NCI-H748 treated with DMSO at 0.1 percent for 48 hours (cell line): Measurements from ENCODE around the gene COL4A1.

Source experiments
- DNase-seq: peaks from one replicate; lab custom pipeline; 2025; lab: John Stamatoyannopoulos, UW

Gene COL4A1

GRCh38 chr13:110236431-110236830 lies 70.5 kb downstream of the COL4A1 start:
- DNase-seq, result no peak

DNA sequence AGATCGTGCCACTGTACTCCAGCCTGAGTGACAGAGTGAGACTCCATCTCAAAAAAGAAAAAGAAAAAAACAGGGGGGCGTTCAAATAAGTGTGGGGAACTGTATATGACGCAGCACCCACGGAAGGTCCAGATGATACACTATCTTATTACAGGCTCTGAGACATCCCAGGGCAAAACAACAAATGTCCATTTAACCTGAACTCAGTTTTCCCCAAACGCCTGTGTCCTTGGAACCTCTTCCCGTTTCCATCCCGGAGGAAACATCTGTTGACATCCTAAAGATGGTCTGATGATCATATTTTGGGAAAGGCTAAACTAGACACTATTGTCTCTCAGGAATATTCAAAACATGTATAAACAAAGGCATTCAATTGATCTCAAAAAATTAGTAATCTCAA lies 72.4 kb downstream of the COL4A1 start:
- DNase-seq, result no peak

DNA sequence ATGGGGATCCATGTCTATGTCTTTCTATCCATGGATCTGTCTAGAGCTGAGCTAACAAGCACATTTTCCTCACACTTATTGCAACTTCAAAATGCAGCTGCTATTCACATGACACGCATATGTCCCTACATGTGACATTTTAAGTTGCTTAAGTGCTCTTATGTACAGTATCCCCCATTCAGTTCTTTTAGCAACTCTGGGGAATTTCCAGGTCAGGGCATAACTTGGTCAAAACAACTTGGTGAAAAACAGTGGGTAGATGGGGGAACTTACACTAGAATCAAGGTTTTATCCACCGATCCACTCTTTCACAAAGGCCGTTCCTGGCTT lies 73.0 kb downstream of the COL4A1 start:
- DNase-seq, result no peak

- DNase-seq, result no peak
These were observed 73.6 kb downstream of the COL4A1 start for GRCh38 chr13:110233181-110233950.

DNA sequence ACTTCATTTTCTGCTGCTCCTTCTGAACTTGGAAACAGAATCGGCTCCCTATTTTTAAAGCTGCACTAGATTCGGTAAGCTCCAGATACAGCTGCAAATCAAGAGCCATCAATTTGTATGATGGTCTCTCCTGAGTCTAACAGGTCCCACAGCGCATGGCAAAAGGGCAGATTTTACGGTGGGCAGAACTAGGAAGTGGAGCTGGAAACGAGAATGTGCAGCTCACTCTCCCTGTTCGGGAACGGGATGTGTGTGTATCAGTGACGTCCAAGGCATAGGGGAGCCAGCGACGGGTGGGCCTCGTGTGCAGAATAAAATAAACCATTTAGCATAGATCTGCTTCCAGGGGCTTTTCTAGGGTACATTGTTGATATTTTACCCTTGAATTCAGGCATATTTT lies 74.2 kb downstream of the COL4A1 start:
- no peak for DNase-seq

GRCh38 chr13:110232142-110232541 lies 74.8 kb downstream of the COL4A1 start:
- no peak for DNase-seq

DNA sequence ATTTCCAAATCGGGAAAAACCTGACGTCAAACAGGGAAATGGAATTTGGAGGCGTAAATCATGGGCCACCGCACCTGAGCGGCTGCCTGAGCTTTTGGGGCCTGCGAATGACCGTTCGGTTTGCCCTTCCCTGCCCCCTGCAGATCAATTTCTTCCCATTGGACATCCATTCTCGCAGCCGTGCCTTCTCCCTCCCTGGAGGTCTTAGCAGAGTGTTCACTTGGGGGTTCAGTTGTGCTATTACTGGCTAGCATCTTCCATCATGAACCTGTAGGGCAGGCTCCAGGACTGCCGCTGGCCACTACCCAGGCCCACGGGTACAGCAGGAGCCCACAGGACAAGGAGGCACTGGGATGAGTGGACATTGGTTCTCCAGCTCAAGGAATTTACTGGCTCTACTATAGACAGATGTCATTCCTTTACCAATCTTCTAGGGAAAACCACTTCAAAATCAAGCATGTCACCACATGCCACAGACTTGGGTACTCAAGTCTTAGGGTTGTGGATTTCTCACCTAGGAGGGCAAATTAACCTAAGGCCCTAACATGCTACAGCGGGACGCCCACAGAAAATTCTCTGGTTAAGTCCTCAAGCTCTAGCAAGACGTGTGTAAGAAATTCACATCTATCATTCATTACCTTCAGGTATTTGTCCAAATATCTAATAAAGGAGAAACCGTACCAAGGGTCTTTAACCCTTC lies 75.5 kb downstream of the COL4A1 start:
- no peak for DNase-seq

DNA sequence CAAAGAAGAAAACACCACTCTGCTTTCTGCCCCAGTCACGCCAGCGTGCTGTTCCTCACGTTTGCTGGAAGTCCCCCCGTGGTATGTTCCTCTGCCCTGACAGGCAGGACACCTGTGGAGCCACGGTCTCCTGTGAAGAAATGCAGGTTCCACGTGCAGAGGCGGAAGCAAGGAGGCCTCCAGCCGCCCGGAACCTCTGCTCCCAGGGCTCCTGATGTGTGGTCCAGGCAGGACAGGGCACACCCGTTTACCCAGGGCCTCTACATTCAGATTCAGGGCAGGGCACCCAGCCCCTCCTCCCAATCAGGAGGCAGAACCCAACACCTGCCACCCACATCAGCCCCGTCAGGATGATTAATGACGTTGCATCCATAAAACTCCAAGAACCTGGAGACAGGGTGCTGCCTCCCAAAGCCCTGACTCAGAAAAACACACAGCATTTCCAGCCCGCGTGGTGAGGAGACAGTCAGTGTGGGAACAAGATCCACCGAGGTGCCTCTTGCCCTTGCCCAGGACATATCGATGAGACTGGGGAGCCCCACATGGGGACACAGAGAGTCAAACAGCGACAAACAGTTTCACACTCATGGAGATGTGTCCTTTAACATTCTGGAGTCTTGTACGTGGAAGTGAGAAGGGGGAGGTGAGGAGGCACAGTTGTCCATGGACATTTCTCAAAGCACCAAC lies 76.2 kb downstream of the COL4A1 start:
- DNase-seq, result no peak

DNA sequence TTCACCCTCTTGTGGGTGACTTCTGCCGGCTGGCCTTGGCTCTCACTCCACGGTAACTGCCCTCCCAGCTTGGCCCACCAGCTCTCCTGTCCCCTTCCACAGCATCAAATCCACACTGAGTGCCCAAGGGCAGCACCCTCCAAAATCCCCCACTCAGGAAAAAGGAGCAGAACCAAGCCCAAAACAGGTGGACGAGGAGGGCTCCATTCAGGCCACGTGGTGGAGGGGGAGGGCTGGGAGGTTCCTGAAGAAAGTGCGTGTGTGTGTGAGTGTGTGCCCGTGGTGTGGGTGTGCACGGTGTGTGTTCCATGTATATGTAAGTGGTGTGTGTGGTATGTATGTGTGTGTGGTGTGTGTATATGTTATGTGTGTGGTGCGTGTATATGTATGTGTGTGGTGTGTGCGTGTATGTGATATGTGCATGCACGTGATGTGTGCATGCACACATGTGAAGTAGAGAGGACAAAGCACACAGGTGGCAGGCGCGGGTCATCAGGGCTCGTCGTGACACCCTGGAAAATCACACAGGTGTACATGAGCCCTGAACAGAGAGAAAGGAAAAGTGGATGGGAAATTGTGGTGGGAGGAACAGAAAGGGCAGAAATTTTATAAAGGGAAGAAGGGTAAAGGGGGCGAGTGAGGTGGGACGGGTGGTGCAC lies 76.9 kb downstream of the COL4A1 start:
- DNase-seq, result no peak

DNA sequence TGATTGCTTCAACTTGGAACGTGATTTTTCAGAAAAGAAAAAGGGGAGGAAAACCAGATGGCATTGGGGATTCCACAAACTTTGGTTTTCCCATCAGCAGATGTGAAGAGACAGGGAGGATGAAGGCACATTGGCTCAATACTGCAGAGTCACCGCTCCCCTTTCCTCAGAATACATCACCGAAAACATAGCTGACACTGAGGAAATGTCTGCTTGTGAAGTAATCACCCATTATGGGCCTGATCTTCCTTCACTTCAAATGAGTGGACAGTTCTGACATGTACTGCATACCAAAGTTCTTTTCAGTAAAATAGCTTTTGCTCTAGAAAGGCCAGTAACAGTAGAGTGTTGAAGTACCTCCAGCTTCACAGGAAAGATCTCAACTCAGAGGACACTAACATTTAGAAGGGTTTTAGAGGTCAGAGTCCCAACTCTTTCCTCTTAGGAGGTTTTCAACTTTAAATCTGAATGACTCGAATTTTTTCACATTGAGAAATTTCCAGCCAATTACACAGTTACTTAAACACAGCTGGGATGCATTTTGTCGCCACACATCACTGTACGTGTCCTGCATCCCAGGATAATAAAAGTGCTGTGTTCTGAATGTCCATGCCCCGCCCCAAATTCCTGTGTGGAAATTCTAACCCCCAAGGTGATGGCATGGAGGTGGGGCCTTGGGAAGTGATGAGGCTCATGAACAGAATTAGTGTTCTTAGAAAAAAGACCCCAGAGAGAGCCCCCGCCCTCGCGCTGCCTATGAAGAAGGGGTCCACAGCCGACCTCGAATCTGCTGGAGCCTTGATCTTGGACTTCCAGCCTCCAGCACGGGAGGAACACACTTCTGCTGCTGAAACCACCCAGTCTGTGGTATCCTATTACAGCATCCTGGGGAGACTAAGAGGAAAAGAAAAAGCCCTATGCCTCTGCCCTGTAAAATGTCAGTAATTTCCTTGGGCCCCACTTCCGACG lies 77.7 kb downstream of the COL4A1 start:
- no peak for DNase-seq

DNA sequence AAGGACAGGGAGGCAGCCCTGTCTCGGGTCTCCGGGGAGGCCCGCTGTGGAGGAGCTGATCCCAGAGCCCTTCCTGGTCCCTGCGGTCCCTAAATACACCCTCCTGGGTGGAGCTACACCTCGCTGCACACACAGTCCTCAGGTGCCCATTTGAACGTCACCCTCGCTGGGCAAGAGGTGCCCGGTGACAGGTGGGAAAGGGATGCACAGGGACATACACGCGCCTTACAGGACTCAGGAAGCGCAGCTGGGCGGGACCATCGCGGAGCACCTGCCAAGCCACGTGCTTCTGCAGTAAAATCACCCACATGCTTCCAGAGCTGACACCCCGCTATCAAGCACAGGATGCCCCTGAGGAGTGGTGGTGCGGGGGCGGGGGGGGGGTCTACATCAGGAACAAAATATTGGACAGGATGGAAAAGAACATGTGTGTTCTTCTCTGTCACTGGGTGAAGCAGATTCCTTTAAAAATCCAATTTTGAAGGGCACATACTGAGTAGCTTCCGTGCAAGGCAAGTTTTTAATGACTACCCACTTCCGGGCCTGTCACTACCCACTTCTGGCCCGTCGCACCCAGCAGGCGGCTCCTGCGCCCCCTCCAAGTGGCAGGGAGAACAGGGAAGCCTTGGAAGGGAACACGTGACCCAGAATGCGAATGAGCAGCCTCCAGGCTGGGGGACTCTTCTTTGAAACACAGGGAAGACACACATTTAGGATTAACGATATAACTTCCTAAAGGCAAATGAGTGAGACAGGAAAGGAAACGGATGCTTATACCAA lies 78.9 kb downstream of the COL4A1 start:
- no peak for DNase-seq

- DNase-seq, result no peak
These were observed 79.5 kb downstream of the COL4A1 start for GRCh38 chr13:110227416-110227815.

GRCh38 chr13:110225609-110226574 lies 81.1 kb downstream of the COL4A1 start:
- DNase-seq, result no peak

GRCh38 chr13:110225003-110225402 lies 82.0 kb downstream of the COL4A1 start:
- no peak for DNase-seq

GRCh38 chr13:110224519-110224918 lies 82.4 kb downstream of the COL4A1 start:
- no peak for DNase-seq

DNA sequence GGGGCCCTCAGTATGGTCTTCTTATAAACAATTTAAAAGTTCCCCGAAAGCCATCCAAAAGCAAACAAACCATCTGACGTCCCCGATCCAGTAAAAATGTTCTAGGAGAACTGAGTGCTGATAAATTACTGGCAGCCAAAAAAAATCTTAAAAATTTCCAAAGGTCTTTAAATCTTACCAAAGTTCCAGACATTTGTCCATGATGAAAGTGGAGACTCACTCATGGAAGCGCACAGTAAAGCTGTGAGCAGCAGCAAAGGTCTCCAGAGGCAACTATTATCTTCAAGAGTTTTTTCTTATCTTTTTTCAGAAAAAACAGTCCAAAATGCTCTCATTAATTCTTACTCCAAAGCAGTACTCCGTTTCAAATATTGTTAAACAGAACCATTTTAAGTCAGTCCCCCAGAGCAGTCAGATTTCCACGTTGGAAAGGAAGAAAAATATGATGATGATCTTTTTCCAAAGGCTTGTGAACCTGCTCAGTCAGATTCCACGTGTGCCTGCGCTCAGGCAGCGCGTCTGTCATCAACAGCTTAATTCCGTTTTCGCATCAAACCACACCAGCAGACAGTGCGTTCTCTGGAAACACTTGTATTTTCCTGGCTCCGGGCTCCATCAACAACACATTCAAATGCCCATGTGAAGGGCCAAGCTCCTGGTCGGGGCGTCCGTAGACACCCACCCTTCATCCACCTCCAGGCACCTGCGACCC lies 85.4 kb downstream of the COL4A1 start:
- DNase-seq, result no peak

DNA sequence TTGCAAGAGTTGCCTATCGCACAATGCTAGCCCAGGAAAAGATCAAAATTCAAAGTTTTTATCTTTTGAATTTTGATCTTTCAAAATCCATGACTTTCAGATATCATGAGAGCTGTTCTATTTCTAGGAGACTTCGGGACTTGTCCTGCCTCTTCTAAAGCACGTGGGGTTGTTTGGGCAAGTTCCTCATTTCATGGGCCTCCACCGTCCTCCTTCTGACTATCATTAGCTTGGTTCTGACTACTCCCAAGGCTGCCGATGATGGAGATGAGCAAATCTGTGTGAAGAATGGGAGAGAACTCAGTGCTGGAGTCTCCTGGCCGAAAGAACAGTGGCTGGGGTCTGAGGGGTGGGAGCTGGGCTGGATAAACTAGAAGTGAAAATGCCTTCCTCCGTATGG lies 86.5 kb downstream of the COL4A1 start:
- DNase-seq, result no peak

GRCh38 chr13:110218581-110219201 lies 88.3 kb downstream of the COL4A1 start:
- DNase-seq, result no peak
